GM10266 (cell line): ENCODE results near the gene SIL1.

Experiments used
- DNase-seq: peaks from one replicate; pipeline ENCODE4 v3.0.0; 2012; ENCODE audit errors: extremely low spot score
- TF ChIP-seq, protein P1 (sequence below): IDR thresholded peaks from 2 replicates; pipeline ENCODE4 v1.5.1; 2012; ENCODE audit warnings: mild to moderate bottlenecking, low read depth; ENCODE audit not compliant: control insufficient read depth, insufficient read depth; ENCODE audit errors: missing control alignments

Gene SIL1

DNA sequence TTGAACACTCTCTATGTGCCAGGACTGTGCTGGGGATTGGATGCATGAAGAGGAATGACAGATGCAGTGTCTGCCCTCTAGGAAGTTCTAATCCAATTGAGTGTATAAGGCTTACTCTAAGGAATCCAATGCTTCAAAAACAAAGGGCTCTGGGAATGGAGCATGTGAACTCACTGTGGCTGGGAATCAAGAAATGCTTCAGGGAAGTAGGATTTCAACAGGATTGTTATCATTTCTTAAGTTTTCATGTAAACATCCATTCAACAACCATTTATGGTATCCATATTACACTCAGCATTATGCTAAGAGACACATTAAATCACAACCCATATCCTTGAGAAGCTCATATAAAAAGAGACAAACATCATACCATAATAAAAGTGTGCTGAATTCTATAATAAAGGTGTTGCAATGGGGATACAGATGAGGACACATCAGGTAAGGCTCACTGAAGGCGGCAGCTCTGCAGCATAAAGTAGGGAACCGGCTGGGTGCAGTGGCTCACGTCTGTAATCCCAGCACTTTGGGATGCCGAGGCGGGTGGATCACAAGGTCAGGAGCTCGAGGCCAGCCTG is 11.3 kb downstream of the SIL1 start:
- DNase-seq, result no peak
- TF ChIP-seq, protein P1, sequence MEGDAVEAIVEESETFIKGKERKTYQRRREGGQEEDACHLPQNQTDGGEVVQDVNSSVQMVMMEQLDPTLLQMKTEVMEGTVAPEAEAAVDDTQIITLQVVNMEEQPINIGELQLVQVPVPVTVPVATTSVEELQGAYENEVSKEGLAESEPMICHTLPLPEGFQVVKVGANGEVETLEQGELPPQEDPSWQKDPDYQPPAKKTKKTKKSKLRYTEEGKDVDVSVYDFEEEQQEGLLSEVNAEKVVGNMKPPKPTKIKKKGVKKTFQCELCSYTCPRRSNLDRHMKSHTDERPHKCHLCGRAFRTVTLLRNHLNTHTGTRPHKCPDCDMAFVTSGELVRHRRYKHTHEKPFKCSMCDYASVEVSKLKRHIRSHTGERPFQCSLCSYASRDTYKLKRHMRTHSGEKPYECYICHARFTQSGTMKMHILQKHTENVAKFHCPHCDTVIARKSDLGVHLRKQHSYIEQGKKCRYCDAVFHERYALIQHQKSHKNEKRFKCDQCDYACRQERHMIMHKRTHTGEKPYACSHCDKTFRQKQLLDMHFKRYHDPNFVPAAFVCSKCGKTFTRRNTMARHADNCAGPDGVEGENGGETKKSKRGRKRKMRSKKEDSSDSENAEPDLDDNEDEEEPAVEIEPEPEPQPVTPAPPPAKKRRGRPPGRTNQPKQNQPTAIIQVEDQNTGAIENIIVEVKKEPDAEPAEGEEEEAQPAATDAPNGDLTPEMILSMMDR, result no peak

DNA sequence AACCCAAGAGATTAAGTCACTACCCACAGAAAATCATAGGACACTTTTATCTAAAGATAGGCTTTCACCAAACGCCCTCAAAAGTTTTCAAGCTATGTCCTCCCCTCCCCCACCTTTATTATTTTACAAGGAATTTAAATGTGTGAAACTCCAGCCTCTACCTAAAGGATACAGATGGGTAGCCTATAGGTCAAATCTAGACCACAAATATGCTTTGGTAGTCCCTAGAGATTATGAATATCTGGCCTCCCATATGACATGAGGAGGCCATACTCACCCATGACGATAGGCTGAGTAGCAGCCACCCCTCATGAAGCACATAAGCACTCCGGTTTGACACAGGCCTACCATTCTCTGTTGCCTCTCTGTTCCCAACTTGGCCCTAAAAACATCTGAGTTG is 11.9 kb downstream of the SIL1 start:
- TF ChIP-seq, protein P1, result no peak
- DNase-seq, result no peak

DNA sequence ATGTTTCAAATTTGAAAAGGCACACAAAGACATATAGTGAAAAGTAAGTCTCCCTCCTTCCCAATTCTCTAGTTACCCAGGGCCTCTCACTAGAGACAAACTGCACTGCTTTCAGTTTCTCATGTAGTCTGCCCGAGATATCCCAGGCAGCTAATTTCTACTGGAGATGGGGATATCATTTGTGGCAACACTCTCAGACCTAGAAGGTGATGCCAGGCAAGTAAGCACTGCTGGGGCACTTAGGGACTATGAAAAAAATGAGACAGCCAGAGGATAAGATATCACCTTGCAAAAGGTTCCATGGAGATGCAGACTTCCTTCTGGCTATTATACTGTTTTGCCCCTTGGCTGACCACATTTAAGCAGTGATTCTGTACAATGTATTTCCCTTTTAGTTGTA is 12.6 kb downstream of the SIL1 start:
- TF ChIP-seq, protein P1, result no peak
- DNase-seq, result no peak

DNA sequence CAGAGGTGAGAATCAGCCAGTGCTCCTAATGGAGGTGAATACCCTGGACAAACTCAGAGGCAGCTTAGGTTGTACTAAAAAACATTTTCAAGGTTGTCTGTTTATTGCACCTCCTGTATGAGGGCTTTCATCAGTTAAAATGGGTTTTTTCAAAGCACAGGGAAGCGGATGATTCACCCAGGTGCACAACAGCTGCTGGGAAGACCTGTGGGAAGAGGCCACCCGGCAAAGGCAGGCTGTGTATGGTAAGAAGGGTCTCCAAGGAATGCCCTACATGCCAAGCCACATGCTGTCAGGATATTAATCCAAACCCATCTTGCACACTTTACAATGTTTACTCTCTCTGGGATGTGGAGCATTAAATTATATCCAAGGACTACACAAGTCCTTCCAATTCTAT is 14.7 kb downstream of the SIL1 start:
- DNase-seq, result no peak
- TF ChIP-seq, protein P1, result no peak

DNA sequence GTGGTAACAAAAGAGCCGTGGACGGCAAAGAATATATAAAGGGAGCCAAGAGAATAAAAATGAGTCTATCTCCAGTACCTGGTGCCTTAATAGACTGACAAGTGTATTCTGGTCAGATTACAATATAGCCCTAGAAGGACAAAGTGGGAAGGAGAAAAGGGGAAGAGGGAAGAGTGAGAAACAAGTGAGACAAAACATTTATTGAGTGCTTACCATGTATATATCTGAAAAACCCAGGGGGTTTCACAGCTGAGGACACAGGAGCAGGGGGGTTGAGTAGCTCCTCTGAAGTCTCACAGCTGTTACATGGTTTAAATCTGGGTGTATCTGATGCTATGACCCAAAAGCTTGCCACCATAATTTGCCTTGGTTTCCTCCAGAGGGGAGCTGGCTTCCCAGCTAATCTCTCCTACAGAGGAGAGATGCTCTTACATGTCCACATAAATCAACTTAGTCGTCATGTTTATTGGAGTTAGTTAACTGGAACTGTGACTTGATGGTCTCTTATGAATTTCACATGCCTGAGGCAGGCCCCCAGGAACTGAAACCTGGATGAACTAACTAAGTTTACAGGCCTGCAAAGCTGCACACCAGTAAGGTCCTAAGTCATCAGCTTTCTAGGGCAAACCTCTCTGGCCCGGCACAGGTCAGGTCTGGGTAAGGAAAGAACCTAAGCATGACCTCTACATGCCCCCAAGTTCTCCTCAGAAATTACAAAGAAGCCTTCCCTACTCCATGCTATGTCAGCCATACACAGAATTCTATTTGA is 15.5 kb downstream of the SIL1 start:
- TF ChIP-seq, protein P1, result no peak
- DNase-seq, result no peak

DNA sequence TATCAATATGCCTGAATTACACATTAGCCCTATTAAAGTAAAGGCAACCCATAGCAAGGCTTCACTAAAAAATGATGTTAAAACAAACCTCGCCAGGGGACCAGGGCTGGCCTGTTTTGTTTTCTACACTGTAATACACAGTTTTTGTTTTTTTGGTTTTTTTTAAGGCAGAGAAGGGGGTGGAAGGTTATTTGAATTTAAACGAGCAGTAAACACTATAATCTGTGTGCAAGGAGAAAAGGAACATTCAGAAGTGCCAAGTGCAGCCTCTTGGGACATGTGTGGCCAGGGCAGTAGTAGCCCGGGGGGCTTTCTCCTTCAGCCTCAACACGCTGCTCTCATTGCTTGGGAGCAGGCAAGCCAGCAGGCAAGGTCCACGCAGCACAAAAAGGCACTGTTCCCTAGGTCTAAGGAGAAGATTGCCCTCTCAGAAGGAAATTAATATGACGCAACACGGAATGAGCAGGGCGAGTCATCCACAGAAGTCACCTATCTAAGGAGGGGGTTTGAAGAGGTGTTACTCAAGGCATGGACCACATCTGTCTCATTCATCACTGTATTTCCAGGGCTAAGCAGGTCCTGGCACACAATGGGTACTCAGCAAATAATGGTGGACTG is 16.2 kb downstream of the SIL1 start:
- TF ChIP-seq, protein P1, result no peak
- no peak for DNase-seq

DNA sequence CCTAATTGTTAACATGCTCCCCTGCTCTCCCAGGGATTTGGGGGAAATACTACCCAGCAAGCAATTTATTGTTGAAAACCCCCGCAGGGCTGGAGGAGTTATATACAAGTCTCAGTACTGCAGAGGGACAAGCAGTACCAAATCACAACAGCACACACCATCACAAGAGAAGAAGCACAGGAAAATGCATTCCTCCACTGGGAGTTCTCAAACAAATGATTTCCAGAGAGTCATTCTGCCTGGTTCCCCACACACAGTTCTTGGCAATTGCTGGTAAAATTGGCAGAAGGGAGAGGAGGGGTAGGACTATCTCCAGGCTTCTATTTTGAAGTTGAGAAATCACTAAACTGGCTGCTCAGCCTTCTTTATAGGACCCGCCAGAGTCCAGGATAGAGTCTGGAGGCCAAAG is 16.8 kb downstream of the SIL1 start:
- no peak for DNase-seq
- TF ChIP-seq, protein P1, result no peak
